Measurements from ENCODE around the gene FAM47A.

DNA sequence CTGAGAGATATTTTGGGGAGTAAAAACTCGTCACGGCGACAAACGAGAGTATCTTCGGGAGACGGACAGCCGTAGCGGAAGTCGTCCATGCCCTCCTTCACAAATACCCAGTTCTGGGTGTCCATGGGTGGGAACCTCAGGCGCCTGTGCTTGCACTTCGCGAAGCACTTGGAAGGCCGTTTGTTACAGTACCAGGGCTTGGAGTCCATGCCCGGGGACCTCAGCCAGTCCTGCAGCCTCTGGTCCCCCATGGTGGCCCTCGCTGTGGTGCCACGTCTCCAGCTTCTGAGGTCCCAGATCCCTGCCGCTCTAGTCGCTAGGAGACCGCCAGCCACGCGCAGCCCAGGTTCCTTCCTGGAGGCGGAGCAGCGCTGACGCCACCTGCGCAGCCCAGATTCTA lies at the start of gene FAM47A:
- TF ChIP-seq, protein P1, sequence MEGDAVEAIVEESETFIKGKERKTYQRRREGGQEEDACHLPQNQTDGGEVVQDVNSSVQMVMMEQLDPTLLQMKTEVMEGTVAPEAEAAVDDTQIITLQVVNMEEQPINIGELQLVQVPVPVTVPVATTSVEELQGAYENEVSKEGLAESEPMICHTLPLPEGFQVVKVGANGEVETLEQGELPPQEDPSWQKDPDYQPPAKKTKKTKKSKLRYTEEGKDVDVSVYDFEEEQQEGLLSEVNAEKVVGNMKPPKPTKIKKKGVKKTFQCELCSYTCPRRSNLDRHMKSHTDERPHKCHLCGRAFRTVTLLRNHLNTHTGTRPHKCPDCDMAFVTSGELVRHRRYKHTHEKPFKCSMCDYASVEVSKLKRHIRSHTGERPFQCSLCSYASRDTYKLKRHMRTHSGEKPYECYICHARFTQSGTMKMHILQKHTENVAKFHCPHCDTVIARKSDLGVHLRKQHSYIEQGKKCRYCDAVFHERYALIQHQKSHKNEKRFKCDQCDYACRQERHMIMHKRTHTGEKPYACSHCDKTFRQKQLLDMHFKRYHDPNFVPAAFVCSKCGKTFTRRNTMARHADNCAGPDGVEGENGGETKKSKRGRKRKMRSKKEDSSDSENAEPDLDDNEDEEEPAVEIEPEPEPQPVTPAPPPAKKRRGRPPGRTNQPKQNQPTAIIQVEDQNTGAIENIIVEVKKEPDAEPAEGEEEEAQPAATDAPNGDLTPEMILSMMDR (IDR thresholded peaks at IDR 0.05): no peak
- TF ChIP-seq POLR2A (IDR thresholded peaks at IDR 0.05): no peak

All from body of pancreas (tissue), 4 donors.